OCI-LY1 (cell line): ENCODE results near the gene CHST7.

Experiments
- EZH2 ChIP-seq: fragments of 200-600 bp; sonication (generic), shearing (Covaris generic); IDR thresholded peaks from 2 replicates; pipeline ENCODE4 v1.8.0; 2017; ENCODE audit warnings: borderline replicate concordance, mixed run types, mild to moderate bottlenecking, antibody characterized with exemption, low read length, moderate library complexity, mixed read lengths
- TF ChIP-seq, protein P1 (sequence below): fragments of 200-600 bp; sonication (generic), shearing (Covaris generic); IDR thresholded peaks from 2 replicates; pipeline ENCODE4 v1.5.1; 2017; ENCODE audit warnings: mild to moderate bottlenecking, antibody characterized with exemption, low read length, moderate library complexity, mixed read lengths

DNA sequence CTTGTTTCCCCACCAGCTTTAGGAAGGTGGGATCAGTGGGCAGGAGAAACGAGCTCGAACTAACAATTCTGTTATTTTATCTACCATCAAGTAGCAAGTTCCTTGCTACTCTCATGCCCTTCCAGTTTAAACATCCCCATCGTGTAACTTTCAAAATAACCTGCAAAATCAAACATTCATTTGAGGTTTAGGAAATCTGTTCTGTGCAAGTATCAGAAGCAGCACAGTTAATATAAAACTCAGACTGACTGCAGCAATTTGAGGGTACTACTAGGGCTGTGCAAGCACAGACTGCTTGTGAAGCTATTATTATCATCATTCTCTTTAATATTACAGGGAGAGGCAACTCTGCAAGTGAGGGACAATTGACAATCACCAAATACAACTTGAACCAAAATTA, 48.0 kb downstream of the CHST7 start:
- TF ChIP-seq, protein P1, sequence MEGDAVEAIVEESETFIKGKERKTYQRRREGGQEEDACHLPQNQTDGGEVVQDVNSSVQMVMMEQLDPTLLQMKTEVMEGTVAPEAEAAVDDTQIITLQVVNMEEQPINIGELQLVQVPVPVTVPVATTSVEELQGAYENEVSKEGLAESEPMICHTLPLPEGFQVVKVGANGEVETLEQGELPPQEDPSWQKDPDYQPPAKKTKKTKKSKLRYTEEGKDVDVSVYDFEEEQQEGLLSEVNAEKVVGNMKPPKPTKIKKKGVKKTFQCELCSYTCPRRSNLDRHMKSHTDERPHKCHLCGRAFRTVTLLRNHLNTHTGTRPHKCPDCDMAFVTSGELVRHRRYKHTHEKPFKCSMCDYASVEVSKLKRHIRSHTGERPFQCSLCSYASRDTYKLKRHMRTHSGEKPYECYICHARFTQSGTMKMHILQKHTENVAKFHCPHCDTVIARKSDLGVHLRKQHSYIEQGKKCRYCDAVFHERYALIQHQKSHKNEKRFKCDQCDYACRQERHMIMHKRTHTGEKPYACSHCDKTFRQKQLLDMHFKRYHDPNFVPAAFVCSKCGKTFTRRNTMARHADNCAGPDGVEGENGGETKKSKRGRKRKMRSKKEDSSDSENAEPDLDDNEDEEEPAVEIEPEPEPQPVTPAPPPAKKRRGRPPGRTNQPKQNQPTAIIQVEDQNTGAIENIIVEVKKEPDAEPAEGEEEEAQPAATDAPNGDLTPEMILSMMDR = no peak
- TF ChIP-seq EZH2 = no peak
